Mononuclear cell (primary cell): ENCODE results near the gene SORCS2. TPM values are rescaled to one million over a fixed set of nuclear protein-coding genes. Genes with fewer than 3 reads are reported as not detected.

ENCODE experiments used
- H3K27me3 ChIP-seq: 2 replicates; pipeline ENCODE4 v1.6.0; 2011; ENCODE audit warnings: low read length, control low read depth; ENCODE audit not compliant: insufficient read depth
- H3K4me1 ChIP-seq: 2 replicates; pipeline ENCODE4 v1.5.1; 2011; ENCODE audit warnings: mild to moderate bottlenecking, low read length, control low read depth; ENCODE audit not compliant: insufficient read depth
- H3K4me3 ChIP-seq: 2 replicates; pipeline ENCODE4 v1.5.1; 2011; ENCODE audit warnings: mild to moderate bottlenecking, low read length, moderate library complexity
- H3K9me3 ChIP-seq: 2 replicates; pipeline ENCODE4 v1.5.1; 2011; ENCODE audit warnings: low read depth, mild to moderate bottlenecking, control low read depth, low read length
- total RNA-seq: library from RNA; depleted of rRNA; stranded (reverse); fragments of >200 nt; gene quantifications from one replicate; pipeline ENCODE4 v1.2.3, GENCODE V29; 2012

SORCS2 gene
- total RNA-seq, 1 donor: 0.10 TPM

- no peak overlapping the region for H3K4me3 ChIP-seq
- no peaks in the 10 kb centered on the region for H3K4me1 ChIP-seq
- no peaks in the 10 kb centered on the region for H3K9me3 ChIP-seq
- no peaks in the 10 kb centered on the region for H3K27me3 ChIP-seq
Observed at GRCh38 chr4:7480423-7480822, 288.1 kb downstream of the SORCS2 start.

- Histone ChIP-seq H3K9me3 (no peaks in the 10 kb centered on the region), H3K4me1 (no peaks in the 10 kb centered on the region), H3K27me3 (no peaks in the 10 kb centered on the region), H3K4me3 (no peak overlapping the region)
Observed at GRCh38 chr4:7481227-7481626, 288.9 kb downstream of the SORCS2 start.

- Histone ChIP-seq H3K4me3 (no peak overlapping the region), H3K4me1 (no peaks in the 10 kb centered on the region), H3K27me3 (no peaks in the 10 kb centered on the region), H3K9me3 (no peaks in the 10 kb centered on the region)
Observed at GRCh38 chr4:7485096-7485495, 292.8 kb downstream of the SORCS2 start.

- no peaks in the 10 kb centered on the region for H3K27me3 ChIP-seq
- H3K4me3 ChIP-seq: no peak overlapping the region
Observed at GRCh38 chr4:7486101-7486500, 293.8 kb downstream of the SORCS2 start.

GRCh38 chr4:7487502-7487901 is 295.2 kb downstream of the SORCS2 start:
- Histone ChIP-seq H3K4me3 (no peak overlapping the region), H3K9me3 (no peaks in the 10 kb centered on the region), H3K4me1 (no peaks in the 10 kb centered on the region), H3K27me3 (no peaks in the 10 kb centered on the region)

More at GRCh38 chr4:7486101-7486500, 293.8 kb downstream of the SORCS2 start:
- H3K4me1 ChIP-seq: no peaks in the 10 kb centered on the region
- no peaks in the 10 kb centered on the region for H3K9me3 ChIP-seq

GRCh38 chr4:7487998-7488671 is 295.8 kb downstream of the SORCS2 start:
- Histone ChIP-seq H3K27me3 (no peaks in the 10 kb centered on the region), H3K4me1 (no peaks in the 10 kb centered on the region), H3K9me3 (no peaks in the 10 kb centered on the region), H3K4me3 (no peak overlapping the region)

GRCh38 chr4:7491915-7492314 is 299.6 kb downstream of the SORCS2 start:
- H3K9me3 ChIP-seq: no peaks in the 10 kb centered on the region
- H3K4me3 ChIP-seq: no peak overlapping the region
- no peaks in the 10 kb centered on the region for H3K27me3 ChIP-seq
- H3K4me1 ChIP-seq: no peaks in the 10 kb centered on the region

GRCh38 chr4:7498446-7499200 is 306.3 kb downstream of the SORCS2 start:
- Histone ChIP-seq H3K4me3 (no peak overlapping the region), H3K4me1 (no peaks in the 10 kb centered on the region), H3K9me3 (no peaks in the 10 kb centered on the region), H3K27me3 (no peaks in the 10 kb centered on the region)

- H3K27me3 ChIP-seq: no peaks in the 10 kb centered on the region
- no peaks in the 10 kb centered on the region for H3K9me3 ChIP-seq
Observed at GRCh38 chr4:7499661-7500060, 307.3 kb downstream of the SORCS2 start.

GRCh38 chr4:7500404-7500803 is 308.1 kb downstream of the SORCS2 start:
- Histone ChIP-seq H3K9me3 (no peaks in the 10 kb centered on the region), H3K4me1 (no peaks in the 10 kb centered on the region), H3K4me3 (no peak overlapping the region), H3K27me3 (no peaks in the 10 kb centered on the region)

More at GRCh38 chr4:7499661-7500060, 307.3 kb downstream of the SORCS2 start:
- H3K4me3 ChIP-seq: no peak overlapping the region
- no peaks in the 10 kb centered on the region for H3K4me1 ChIP-seq

GRCh38 chr4:7501314-7501713 is 309.0 kb downstream of the SORCS2 start:
- no peaks in the 10 kb centered on the region for H3K27me3 ChIP-seq

GRCh38 chr4:7501873-7502272 is 309.5 kb downstream of the SORCS2 start:
- H3K9me3 ChIP-seq: no peaks in the 10 kb centered on the region
- H3K4me1 ChIP-seq: no peaks in the 10 kb centered on the region
- no peaks in the 10 kb centered on the region for H3K27me3 ChIP-seq
- no peak overlapping the region for H3K4me3 ChIP-seq

More at GRCh38 chr4:7501314-7501713, 309.0 kb downstream of the SORCS2 start:
- H3K9me3 ChIP-seq: no peaks in the 10 kb centered on the region
- H3K4me1 ChIP-seq: no peaks in the 10 kb centered on the region
- no peak overlapping the region for H3K4me3 ChIP-seq

GRCh38 chr4:7503559-7504249 is 311.4 kb downstream of the SORCS2 start:
- no peaks in the 10 kb centered on the region for H3K27me3 ChIP-seq
- H3K9me3 ChIP-seq: no peaks in the 10 kb centered on the region
- H3K4me3 ChIP-seq: no peak overlapping the region
- H3K4me1 ChIP-seq: no peaks in the 10 kb centered on the region

GRCh38 chr4:7505116-7505900 is 313.0 kb downstream of the SORCS2 start:
- Histone ChIP-seq H3K4me3 (no peak overlapping the region), H3K4me1 (no peaks in the 10 kb centered on the region), H3K9me3 (no peaks in the 10 kb centered on the region), H3K27me3 (no peaks in the 10 kb centered on the region)

- no peaks in the 10 kb centered on the region for H3K27me3 ChIP-seq
- no peak overlapping the region for H3K4me3 ChIP-seq
- no peaks in the 10 kb centered on the region for H3K9me3 ChIP-seq
- H3K4me1 ChIP-seq: no peaks in the 10 kb centered on the region
Observed at GRCh38 chr4:7506119-7506518, 313.8 kb downstream of the SORCS2 start.
